NCI-H1048 (cell line): ENCODE results near the gene MAST2.
"Not testable (repeated sequence)": the region's sequence is repeated elsewhere in the genome, so short reads cannot be mapped to it uniquely, and the experiment has no call there.

Experiments used
- DNase-seq: peaks from one replicate; lab custom pipeline; 2025; lab: John Stamatoyannopoulos, UW

The MAST2 gene

DNA sequence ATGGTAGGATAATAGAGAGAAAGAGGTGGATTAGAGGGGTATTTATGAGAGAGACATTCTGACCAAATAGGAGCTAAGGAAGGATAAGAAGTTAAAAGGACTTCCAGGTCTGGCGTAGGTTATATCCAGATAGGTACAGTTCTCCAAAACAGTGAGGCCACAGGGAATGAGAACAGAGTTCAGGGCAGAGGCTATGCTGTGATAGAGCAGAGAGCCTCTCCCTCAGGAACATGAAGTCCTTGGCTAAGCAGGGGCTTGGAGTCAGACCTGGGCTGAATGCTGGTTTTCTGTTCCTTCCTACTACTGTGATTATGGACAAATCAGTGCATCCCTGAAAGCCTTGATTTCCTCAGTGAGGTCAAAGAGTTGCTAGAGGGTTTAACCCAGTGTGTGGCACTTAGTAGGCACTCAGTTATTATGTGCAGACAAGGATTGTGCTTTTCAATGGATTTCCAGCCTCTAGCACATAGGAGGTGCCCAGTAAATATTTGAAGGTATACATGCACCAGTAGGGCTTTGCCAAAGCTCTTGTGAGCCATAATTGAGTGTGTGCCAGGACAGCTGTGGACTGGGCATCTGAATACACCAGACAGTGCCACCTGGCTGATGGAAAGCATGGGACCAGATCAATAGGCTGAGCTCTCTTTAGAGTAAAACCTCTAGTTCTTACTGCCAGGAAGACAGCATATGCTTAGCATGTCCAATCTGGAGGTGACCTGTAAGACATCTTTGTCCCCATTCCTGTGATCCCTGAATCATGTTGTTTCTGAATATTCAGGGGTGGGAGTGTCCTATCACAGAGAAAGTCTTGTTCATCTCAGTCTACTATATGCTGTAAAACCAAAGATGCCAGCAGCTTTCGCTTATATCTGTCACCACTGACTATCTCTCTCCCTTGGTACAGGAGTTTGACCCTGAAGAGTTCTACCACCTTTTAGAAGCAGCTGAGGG is 217.9 kb downstream of the MAST2 start:
- no peak for DNase-seq

DNA sequence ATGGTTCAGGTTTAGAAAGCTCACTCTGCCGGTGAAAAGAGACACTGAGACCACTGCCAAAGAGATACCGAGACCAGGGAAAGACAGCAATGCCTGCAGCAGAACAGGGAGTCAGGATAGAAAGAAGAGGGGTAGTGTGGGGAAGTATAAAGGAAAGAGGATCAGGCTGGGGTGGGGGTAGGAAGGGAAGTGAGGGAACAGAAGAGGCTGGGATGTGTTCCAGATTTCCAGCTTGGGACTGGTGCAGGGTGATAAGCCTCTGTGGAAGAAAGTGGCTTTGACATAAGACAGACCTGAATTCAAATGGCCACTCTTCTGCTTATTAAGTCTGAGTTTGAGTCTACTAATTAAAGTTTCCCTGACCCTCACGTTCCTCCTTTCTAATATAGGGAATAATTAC is 223.1 kb downstream of the MAST2 start:
- DNase-seq = no peak

DNA sequence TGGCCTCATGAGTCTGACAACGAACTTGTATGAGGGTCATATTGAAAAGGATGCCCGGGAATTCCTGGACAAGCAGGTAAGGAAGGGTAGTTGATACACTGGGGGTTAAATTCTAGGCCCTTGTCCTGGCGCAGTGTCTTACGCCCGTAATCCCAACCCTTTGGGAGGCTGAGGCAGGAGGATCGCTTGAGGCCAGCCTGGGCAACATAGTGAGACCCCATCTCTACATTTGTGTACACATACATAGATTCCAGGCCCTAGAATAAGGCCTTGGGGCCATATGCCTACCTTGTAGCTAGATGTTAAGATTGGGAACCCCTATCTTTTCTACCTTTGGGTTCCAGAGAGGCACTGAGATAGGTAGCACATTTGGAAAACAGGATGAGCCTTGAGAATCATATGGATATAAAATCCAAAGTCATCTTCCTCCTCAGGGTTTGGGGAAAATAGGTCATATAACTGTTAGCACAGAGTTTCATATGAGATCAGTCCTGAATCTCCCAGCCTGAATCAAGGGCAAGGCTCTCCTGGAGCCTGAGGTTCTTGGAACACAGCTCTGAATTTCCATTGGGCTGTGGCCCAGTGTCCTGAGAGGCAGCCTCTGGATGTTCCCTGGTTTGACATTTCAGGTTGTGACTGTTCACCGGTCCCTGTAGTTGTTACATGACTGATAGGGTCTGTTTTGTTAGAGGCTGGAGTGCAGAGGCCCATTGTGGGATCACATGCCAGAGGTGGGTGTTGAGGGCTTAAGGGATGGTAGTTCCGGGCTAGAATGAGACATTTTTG is 224.6 kb downstream of the MAST2 start:
- DNase-seq = no peak

DNA sequence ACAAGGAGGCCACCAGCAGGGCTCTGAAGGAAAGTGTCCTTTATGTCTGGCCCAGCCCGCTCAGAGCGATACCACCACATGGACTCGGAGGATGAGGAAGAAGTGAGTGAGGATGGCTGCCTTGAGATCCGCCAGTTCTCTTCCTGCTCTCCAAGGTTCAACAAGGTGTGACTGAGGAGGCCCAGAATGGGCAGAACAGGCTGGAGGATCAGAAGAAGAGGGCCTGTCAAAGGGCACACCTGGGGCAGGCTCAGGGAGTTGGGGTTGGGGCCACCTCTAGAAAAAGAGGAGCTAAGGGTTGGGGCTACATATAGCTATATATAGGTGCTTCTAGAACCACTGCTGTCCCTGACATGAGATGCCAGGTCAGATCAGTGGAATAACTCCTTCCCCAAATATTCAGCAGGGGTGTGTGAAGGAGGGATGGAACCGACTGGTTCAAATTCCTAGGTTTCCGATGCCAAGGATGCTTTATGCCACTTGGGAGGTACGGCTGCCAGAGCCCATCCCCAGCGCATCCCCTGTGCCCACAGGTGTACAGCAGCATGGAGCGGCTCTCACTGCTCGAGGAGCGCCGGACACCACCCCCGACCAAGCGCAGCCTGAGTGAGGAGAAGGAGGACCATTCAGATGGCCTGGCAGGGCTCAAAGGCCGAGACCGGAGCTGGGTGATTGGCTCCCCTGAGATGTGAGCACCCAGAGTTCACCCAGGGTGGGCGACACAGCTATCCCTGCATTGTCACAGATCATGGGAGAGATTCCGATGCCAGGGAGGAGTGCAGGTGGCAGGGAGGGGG is 226.9 kb downstream of the MAST2 start:
- no peak for DNase-seq

DNA sequence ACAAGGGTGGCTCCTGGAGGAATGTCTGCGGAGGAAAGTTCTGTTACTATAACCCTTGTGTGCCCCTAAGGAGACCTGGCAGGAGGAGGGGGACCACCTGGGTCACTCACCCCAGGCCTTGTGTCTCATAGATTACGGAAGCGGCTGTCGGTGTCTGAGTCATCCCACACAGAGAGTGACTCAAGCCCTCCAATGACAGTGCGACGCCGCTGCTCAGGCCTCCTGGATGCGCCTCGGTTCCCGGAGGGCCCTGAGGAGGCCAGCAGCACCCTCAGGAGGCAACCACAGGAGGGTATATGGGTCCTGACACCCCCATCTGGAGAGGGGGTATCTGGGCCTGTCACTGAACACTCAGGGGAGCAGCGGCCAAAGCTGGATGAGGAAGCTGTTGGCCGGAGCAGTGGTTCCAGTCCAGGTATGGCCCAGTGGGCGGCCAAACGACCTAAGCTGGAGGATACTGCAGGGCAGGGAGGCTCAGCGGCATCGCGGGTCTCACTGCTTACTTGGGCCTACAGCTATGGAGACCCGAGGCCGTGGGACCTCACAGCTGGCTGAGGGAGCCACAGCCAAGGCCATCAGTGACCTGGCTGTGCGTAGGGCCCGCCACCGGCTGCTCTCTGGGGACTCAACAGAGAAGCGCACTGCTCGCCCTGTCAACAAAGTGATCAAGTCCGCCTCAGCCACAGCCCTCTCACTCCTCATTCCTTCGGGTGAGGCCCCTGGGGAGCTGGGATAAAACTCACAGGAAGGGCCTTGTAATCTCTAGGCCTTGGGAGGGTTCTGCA is 227.7 kb downstream of the MAST2 start:
- no peak for DNase-seq

DNA sequence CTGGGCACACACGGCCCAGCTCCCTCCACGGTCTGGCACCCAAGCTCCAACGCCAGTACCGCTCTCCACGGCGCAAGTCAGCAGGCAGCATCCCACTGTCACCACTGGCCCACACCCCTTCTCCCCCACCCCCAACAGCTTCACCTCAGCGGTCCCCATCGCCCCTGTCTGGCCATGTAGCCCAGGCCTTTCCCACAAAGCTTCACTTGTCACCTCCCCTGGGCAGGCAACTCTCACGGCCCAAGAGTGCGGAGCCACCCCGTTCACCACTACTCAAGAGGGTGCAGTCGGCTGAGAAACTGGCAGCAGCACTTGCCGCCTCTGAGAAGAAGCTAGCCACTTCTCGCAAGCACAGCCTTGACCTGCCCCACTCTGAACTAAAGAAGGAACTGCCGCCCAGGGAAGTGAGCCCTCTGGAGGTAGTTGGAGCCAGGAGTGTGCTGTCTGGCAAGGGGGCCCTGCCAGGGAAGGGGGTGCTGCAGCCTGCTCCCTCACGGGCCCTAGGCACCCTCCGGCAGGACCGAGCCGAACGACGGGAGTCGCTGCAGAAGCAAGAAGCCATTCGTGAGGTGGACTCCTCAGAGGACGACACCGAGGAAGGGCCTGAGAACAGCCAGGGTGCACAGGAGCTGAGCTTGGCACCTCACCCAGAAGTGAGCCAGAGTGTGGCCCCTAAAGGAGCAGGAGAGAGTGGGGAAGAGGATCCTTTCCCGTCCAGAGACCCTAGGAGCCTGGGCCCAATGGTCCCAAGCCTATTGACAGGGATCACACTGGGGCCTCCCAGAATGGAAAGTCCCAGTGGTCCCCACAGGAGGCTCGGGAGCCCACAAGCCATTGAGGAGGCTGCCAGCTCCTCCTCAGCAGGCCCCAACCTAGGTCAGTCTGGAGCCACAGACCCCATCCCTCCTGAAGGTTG is 231.4 kb downstream of the MAST2 start:
- no peak for DNase-seq

DNA sequence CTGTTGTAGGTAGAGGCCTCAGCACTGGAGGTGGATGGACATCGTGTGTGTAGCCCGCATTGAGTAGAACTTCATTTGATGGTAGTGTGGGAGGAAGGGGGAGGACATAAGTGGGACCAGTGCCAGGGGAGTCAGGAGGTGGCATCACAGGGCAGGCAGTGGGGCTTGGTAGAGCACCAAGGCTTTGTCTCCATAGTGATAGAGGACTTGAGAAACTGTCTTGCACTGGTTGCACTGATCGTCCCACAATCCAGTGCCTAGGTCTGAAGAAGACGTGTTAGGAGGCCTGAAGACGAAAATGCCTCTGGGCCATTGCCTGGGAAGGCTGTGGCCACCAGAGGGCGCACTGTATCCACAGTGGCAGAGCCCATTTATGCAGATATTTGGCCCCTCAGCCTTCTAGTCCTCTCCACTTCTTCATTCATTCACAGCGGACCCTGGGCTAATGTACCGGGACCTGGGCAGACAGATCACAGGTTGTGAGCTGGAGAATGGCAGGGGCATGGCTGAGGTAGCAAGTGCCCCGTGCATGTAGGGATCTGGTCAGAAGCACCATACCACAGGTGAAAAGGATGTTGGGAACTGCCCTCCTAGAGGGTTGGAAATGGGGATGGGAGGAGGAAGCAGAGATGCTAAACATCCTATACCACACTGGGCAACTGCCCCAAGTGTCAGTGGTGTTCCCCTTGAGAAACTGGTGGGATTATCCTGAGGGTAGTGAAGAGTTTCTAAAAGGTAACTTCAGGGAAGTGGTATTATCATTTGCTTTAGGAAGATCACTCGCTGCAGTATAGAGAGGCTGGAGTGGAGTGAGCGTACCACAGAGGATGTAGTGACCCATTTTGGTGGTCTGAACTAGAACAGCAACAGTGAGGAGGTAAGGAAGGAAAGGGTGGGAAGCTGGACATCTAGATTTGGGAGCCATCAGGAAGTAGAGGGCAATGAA is 233.8 kb downstream of the MAST2 start:
- DNase-seq = no peak

DNA sequence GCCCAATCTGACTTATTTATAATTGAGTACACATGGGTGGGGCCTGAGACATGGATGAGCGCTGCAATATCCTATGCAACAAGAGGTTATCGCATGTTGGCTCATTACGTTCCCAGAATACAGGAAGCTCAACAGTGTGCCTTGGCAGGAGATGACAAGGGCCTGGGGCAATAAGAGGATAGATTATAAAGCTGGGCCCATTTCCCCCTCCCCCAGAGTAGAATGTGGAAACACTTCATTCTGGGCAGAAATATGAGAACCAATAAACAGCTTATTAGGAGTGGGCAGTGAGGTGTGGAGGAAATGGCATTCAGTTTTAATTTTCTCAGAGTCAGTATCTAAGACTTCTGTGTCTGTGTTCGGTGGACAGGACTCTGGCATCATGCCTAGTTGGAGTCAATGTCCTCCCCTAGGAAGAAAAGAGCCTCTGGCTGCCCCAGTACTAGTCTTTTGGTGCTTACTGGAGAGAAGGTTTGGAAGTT is 236.2 kb downstream of the MAST2 start:
- no peak for DNase-seq

DNA sequence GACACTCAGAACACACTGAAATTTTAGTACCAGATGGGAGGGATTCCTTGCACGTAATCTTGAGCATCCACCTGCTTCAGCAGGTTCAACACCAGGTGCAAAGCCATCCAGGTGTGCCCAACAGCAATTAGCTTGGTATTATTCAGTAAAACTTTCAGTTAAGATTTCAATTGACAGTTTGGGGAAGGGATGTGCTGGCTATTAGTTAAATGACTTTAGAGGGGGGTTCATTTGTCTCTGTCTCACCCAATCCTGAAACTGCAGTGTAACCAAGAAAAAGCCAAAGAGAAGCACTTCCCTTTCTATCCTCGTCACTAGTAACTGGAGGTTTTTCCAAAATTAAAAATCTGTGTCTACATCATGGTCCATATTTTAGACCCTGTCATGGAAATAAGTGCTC is 238.1 kb downstream of the MAST2 start:
- no peak for DNase-seq

DNA sequence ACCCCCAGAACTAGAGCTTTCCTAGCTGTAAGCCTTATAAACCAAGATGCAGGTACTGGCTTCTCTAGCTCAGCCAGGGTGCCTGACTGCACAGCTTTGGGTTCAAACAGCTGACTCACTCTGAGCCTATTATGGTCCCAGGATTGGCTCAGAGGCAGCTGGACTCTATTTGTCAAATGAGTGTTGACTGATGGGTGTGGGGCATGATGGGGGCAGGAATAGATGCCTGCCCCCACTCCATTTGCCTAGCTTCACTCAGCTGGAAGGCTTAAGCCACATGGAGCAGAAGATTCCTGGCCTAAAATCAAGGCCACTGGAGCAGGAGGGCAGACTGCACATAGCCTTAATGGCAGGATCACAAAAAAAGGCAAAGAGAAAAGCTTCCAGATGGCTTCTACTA is 238.6 kb downstream of the MAST2 start:
- DNase-seq = no peak

DNA sequence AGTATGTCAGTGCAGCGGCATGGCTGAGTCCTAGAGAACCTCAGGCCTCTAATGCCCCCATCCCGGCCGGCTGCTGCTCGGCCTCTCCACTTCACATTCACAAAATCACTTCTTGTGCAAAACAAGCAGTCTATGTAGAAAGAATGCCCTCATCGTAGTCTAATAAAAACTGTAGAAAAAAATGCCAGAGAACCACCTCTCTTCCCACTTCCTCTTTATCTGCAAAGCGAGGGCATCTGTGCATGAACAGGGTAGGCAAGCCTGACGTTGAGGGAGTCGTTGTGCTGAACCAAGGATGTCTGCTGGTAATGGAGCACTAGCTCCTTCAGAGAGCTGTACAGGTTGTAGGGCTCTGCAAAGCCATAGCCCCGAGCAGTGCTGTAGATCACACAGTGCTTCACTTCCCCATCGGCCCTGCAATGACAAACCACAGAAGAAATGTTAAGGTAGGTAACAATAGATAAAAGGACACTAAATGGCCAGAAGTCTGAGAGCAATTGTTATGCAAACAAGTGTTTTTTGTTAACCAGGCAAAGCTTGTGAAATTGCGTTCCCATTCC is 240.1 kb downstream of the MAST2 start:
- DNase-seq = no peak

DNA sequence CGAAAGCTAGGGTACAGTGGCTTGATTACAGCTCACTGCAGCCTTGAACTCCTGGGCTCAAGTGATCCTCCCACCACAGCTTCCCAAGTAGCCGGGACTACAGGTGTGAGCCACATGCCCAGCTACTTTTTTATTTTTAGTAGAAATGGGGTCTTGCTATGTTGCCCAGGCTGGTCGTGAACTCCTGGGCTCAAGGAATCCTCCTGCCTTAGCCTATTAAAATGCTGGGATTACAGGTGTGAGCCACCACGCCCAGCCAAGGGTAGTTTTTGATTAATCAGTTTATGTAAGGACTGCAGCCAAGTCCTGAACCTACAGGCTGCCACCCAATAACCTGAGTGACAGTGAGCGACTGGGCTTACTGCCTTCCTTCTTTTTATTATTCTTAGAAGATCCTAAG is 240.7 kb downstream of the MAST2 start:
- no peak for DNase-seq

DNA sequence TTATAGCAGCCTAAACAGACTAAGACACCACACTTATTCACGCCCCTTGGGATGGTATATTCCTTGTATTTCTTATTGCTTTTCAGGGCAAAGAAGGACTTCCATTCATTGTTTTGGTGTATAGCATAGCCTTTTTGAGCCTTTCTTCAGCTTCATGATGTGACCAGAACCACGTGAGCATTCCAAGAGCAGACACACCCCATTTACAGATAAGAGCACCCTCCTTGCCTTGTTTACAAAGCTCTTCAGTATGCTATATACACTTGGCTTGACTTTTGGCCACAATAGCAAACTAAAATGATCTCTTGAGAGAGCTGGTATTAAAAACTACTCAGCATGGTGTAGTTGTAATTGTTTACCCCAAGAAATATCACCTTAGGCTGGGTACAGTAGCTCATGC is 250.3 kb downstream of the MAST2 start:
- DNase-seq = no peak

DNA sequence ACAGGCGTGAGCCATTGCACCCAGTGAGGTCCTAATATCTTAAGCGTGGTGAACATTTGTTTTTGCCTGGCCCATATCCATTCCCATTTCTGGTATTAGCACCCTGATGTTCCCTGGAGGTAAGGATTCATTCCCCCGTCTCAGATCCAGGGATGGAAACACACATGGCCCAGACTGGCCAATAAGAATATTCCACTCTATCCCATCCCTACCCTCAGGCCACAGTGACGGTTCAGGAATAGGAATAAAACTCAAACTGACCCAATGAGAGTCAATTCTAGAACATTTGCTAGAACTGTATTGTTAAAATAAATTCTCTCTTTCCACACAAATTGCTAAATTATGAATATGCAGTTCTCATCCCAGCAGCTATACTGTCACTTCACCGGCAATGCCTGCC is 252.9 kb downstream of the MAST2 start:
- DNase-seq = no peak

DNA sequence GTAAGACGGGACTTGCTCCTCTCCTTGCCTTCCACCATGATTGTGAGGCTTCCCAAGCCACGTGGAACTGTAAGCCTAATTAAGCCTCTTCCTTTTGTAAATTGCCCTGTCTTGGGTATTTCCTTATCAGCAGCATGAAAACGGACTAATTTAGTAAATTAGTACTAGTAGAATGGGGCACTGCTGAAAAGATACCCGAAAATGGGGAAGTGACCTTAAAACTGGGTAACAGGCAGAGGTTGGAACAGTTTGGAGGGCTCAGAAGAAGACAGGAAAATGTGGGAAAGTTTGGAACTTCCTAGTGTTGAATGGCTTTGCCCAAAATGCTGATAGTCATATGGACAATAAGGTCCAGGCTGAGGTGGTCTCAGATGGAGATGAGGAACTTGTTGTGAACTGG is 253.8 kb downstream of the MAST2 start:
- not testable (repeated sequence) for DNase-seq

DNA sequence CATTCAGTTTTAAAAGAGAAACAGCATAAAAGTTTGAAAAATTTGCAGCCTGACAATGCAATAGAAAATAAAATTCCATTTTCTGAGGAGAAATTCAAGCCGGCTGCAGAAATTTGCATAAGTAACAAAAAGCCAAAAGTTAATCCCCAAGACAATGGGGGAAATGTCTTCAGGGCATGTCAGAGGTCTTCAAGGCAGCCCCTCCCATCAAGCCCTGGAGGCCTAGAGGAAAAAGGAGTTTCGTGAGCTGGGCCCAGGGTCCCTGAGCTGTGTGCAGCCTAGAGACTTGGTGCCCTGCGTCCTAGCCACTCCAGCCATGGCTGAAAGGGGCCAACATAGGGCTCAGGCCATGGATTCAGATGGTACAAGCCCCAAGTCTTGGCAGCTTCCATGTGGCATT is 254.4 kb downstream of the MAST2 start:
- no peak for DNase-seq

DNA sequence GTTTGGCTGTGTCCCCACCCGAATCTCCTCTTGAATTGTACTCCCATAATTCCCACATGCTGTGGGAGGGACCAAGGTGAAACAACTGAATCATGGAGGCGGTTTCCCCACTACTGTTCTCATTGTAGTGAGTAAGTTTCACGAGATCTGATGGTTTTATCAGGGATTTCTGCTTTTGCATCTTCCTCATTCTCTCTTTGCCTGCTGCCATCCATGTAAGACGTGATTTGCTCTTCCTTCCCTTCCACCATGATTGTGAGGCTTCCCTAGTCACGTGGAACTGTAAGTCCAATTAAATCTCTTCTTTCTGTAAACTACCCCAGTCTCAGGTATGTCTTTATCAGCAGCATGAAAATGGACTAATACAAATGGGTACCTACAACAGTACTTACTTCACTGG is 255.5 kb downstream of the MAST2 start:
- DNase-seq = no peak

DNA sequence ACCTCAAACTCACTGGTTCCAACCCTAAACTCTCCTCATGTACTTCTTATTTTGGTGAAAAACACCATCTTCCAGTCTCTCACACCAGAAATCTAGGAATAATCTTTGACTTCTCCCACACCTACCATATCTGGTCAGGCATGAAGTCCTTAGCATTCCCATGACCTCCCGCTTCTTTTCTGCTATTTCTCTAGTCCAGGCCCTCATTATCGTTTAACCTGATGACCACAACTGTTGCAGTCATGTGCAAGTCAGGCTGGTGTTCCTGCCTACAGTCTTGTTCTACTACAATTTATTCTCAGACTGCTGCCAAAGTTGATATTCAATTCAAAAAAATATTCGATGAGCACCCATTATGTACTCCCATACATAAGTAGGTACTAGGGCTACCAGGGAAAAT is 257.7 kb downstream of the MAST2 start:
- DNase-seq = no peak
